GM12878 (cell line): ENCODE measurements around the gene TPBGL. TPM values are rescaled to one million over a fixed set of nuclear protein-coding genes. Genes with fewer than 3 reads are reported as not detected.
A peak's percentile ranks its signal among the peaks of the same experiment; 100 is the strongest.

Experiments
- EP300 ChIP-seq, 2 experiments: fragments of 150-350 bp in 1 of 2; IDR thresholded peaks; 2 replicates each; pipeline ENCODE4 v1.6.1; 2011 to 2012; ENCODE audit warnings: low read depth in 2 of 2, low read length in 2 of 2, borderline replicate concordance in 1 of 2, improper control_type of control experiment in 1 of 2, inconsistent platforms in 1 of 2; ENCODE audit not compliant: control insufficient read depth in 1 of 2
- ESRRA ChIP-seq: IDR thresholded peaks from 2 replicates; pipeline ENCODE4 v1.6.1; 2012; ENCODE audit warnings: mild to moderate bottlenecking, low read length, improper control_type of control experiment
- HSF1 ChIP-seq: fragments of 150-350 bp; IDR thresholded peaks from 2 replicates; pipeline ENCODE4 v1.6.1; 2014; ENCODE audit warnings: mild to moderate bottlenecking, low read depth, low read length
- MEF2A ChIP-seq: IDR thresholded peaks from 2 replicates; pipeline ENCODE4 v1.6.1; 2011; ENCODE audit warnings: low read depth, mild to moderate bottlenecking, low read length, moderate library complexity; ENCODE audit not compliant: insufficient read depth
- MTA3 ChIP-seq: IDR thresholded peaks from 2 replicates; pipeline ENCODE4 v1.6.1; 2012; ENCODE audit warnings: low read length, inconsistent platforms, borderline replicate concordance
- MXI1 ChIP-seq: fragments of 150-350 bp; IDR thresholded peaks from 2 replicates; pipeline ENCODE4 v1.6.1; 2011; ENCODE audit warnings: low read depth, mild to moderate bottlenecking, inconsistent platforms, low read length, improper control_type of control experiment
- NFXL1 ChIP-seq: fragments of 450-650 bp; IDR thresholded peaks from 2 replicates; pipeline ENCODE4 v1.6.1; 2017; ENCODE audit warnings: antibody characterized with exemption, mild to moderate bottlenecking, borderline replicate concordance
- NFYA ChIP-seq: IDR thresholded peaks from 2 replicates; pipeline ENCODE4 v1.6.1; 2011; ENCODE audit warnings: low read depth, mild to moderate bottlenecking, low read length, improper control_type of control experiment, borderline replicate concordance
- RAD21 ChIP-seq: IDR thresholded peaks from 2 replicates; pipeline ENCODE4 v1.6.1; 2011; ENCODE audit warnings: mild to moderate bottlenecking, low read depth, low read length, moderate library complexity; ENCODE audit not compliant: insufficient read depth
- SMAD5 ChIP-seq: IDR thresholded peaks from 2 replicates; pipeline ENCODE4 v1.6.1; 2016; ENCODE audit warnings: antibody characterized with exemption, low read depth
- SMC3 ChIP-seq: IDR thresholded peaks from 2 replicates; pipeline ENCODE4 v1.6.1; 2011; ENCODE audit warnings: low read length, improper control_type of control experiment, borderline replicate concordance
- SUPT20H ChIP-seq: IDR thresholded peaks from 2 replicates; pipeline ENCODE4 v1.6.1; 2011; ENCODE audit warnings: low read depth, mild to moderate bottlenecking, low read length, moderate library complexity, borderline replicate concordance; ENCODE audit not compliant: control insufficient read depth
- SUZ12 ChIP-seq: fragments of 200-600 bp; sonication (generic); IDR thresholded peaks from one replicate; pipeline ENCODE4 v1.6.1; 2018; ENCODE audit warnings: antibody characterized with exemption, mild to moderate bottlenecking; ENCODE audit not compliant: unreplicated experiment
- ZBTB4 ChIP-seq: fragments of 450-650 bp; formaldehyde crosslinking; IDR thresholded peaks from 2 replicates; pipeline ENCODE4 v1.4.0; 2022; ENCODE audit warnings: mild to moderate bottlenecking, moderate library complexity
- polyA plus RNA-seq, 11 experiments: library from polyadenylated mRNA; depleted of rRNA in 4 of 11; unstranded in 6 of 11; stranded (reverse) in 5 of 11; fragments of >200 nt; fragmentation: Nextera tagmentation in 4 of 11; fragmentation: Illumina TruSeq in 1 of 11; extraction: Ambion mirVana in 4 of 11; extraction: Trizol in 1 of 11; gene quantifications; 1 replicate in 1 of 11; 2 replicates in 10 of 11; pipeline versions ENCODE4 v1.2.1 to v1.2.3, GENCODE V29; 2011 to 2016; ENCODE audit warnings: inconsistent platforms in 2 of 11, missing spikeins in 2 of 11, low read depth in 1 of 11
- total RNA-seq, 4 experiments: library from RNA; depleted of rRNA in 3 of 4; stranded (reverse); fragments of >200 nt in 3 of 4; fragmentation: Illumina TruSeq in 1 of 4; extraction: Trizol in 1 of 4; gene quantifications; 2 replicates each; pipeline versions ENCODE4 v1.2.1 to v1.2.3, GENCODE V29; 2013 to 2021
- TF ChIP-seq, protein P1 (sequence below): fragments of 450-650 bp; IDR thresholded peaks from 2 replicates; pipeline ENCODE4 v1.6.1; 2016; ENCODE audit warnings: mild to moderate bottlenecking, moderate library complexity, borderline replicate concordance
- TF ChIP-seq, protein P2 (sequence below): fragments of 450-650 bp; IDR thresholded peaks from 2 replicates; pipeline ENCODE4 v1.6.1; 2018; ENCODE audit warnings: mild to moderate bottlenecking, low read depth, moderate library complexity; ENCODE audit not compliant: partially characterized antibody

TPBGL gene
- total and polyA plus RNA-seq, 10 of the 15 experiments (the other 5 are each of a cell fraction or from before 2014, with no cell fraction given) = not detected

- TF ChIP-seq, protein P1, sequence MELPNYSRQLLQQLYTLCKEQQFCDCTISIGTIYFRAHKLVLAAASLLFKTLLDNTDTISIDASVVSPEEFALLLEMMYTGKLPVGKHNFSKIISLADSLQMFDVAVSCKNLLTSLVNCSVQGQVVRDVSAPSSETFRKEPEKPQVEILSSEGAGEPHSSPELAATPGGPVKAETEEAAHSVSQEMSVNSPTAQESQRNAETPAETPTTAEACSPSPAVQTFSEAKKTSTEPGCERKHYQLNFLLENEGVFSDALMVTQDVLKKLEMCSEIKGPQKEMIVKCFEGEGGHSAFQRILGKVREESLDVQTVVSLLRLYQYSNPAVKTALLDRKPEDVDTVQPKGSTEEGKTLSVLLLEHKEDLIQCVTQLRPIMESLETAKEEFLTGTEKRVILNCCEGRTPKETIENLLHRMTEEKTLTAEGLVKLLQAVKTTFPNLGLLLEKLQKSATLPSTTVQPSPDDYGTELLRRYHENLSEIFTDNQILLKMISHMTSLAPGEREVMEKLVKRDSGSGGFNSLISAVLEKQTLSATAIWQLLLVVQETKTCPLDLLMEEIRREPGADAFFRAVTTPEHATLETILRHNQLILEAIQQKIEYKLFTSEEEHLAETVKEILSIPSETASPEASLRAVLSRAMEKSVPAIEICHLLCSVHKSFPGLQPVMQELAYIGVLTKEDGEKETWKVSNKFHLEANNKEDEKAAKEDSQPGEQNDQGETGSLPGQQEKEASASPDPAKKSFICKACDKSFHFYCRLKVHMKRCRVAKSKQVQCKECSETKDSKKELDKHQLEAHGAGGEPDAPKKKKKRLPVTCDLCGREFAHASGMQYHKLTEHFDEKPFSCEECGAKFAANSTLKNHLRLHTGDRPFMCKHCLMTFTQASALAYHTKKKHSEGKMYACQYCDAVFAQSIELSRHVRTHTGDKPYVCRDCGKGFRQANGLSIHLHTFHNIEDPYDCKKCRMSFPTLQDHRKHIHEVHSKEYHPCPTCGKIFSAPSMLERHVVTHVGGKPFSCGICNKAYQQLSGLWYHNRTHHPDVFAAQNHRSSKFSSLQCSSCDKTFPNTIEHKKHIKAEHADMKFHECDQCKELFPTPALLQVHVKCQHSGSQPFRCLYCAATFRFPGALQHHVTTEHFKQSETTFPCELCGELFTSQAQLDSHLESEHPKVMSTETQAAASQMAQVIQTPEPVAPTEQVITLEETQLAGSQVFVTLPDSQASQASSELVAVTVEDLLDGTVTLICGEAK = no peak
- TF ChIP-seq MXI1 = 0 out of 2 replicates have a peak, but pooled peaks have one; percentile 20
- peak; percentile 84 for TF ChIP-seq RAD21
- no peak for TF ChIP-seq HSF1
- TF ChIP-seq ZBTB4 (CRISPR knock-in tag) = no peak
- TF ChIP-seq MTA3 = no peak
- no peak for TF ChIP-seq SUPT20H
- TF ChIP-seq NFYA = no peak
- peak; percentile 83 for TF ChIP-seq NFXL1
- TF ChIP-seq, protein P2, sequence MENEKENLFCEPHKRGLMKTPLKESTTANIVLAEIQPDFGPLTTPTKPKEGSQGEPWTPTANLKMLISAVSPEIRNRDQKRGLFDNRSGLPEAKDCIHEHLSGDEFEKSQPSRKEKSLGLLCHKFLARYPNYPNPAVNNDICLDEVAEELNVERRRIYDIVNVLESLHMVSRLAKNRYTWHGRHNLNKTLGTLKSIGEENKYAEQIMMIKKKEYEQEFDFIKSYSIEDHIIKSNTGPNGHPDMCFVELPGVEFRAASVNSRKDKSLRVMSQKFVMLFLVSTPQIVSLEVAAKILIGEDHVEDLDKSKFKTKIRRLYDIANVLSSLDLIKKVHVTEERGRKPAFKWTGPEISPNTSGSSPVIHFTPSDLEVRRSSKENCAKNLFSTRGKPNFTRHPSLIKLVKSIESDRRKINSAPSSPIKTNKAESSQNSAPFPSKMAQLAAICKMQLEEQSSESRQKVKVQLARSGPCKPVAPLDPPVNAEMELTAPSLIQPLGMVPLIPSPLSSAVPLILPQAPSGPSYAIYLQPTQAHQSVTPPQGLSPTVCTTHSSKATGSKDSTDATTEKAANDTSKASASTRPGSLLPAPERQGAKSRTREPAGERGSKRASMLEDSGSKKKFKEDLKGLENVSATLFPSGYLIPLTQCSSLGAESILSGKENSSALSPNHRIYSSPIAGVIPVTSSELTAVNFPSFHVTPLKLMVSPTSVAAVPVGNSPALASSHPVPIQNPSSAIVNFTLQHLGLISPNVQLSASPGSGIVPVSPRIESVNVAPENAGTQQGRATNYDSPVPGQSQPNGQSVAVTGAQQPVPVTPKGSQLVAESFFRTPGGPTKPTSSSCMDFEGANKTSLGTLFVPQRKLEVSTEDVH = no peak
- TF ChIP-seq SUZ12 = no peak
- TF ChIP-seq EP300 (IDR thresholded peaks at IDR 0.05; ENCODE audit: borderline replicate concordance in 1 of 2, control insufficient read depth in 1 of 2, low read depth in 2 of 2, low read length in 2 of 2) = no peak
- TF ChIP-seq SMC3 = peak; percentile 89
- TF ChIP-seq MEF2A = no peak
- TF ChIP-seq ESRRA = no peak
- no peak for TF ChIP-seq SMAD5
Measured at GRCh38 chr11:75204685-75205563, 35.6 kb upstream of the TPBGL start (continued).
